ENCODE measurements around the gene FUBP3.

FUBP3 gene

DNA sequence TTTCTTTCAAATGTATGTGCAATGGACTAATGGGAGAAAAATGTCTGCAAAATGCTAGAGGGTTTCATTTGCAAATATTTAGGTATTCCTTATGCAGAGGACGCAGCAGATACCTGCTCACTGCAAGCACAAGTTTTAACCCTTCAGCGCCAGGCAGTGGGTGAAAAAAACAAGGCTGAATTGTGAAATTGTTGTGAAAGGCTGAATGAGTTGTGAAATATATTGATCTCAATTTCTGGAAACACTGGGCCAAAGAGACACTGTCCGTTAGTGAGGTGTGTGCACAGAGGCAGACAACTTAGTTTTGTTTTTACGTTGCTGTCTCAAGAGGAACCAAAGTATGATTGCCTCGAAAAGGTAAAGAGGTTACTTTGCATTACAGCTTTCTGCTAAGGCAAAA lies 18.8 kb downstream of the FUBP3 start:
- DNase-seq: no peak
- intact Hi-C loops (cut with DNase I): no loop called here

DNA sequence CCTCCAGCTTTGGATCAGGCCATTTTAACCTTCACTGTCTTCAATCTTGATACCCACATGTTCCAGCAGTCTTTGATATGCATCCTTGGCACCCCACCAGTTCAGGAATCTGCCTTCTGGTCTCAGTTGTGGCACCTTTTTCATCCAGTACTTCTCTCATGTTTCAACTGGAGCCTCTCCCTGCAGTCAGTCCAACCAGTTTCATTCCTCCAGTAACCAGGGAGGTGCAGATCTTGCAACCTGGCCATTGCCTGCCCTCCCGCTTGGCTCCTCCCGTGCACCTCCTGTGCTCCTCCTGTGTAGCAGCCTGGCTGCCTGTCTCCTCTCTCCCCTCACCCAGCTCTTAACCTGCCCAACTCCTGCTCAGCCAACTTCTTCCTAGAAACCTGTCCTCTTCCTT lies 20.2 kb downstream of the FUBP3 start:
- no peak for DNase-seq
- intact Hi-C loops (cut with DNase I): no loop called here

DNA sequence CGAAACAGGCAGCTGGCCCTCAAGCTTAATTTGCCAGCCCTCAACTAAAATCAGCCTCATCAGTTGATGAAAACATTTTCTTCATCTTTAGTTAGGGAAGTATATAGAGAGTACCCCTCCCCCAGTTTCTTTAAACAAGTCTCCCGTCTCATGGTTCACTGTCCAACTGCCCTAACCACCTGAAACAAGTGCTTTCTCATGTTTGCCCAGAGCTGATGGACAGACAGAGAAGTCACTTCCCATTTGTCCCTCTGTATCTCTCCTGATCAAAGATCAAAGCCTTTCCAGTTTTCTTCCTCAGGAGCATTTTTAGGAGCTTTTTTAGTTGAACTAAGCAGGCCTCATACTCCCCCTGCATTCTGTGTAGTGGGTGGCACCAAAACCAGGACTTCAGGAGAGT lies 21.7 kb downstream of the FUBP3 start:
- no peak for DNase-seq
- intact Hi-C loops (cut with DNase I): no loop called here

DNA sequence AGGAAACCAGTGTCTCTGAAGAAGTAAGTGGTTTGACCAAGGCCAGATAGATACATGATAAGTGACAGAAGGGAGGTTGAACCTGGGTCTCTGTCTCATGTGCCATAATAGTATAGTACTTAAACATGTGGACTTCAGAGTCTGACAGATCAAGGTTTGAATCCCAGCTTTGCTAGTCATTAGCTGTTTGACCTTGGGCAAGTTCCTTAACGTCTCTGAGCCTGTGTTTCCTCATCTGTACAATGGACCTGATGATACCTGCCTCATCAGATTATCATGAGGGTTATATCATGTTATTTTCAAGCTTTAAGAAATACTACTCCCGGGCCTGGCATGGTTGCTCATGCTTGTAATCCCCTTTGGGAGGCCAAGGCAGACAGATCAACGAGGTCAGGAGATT lies 24.9 kb downstream of the FUBP3 start:
- intact Hi-C loops (cut with DNase I): no loop called here
- DNase-seq: no peak

DNA sequence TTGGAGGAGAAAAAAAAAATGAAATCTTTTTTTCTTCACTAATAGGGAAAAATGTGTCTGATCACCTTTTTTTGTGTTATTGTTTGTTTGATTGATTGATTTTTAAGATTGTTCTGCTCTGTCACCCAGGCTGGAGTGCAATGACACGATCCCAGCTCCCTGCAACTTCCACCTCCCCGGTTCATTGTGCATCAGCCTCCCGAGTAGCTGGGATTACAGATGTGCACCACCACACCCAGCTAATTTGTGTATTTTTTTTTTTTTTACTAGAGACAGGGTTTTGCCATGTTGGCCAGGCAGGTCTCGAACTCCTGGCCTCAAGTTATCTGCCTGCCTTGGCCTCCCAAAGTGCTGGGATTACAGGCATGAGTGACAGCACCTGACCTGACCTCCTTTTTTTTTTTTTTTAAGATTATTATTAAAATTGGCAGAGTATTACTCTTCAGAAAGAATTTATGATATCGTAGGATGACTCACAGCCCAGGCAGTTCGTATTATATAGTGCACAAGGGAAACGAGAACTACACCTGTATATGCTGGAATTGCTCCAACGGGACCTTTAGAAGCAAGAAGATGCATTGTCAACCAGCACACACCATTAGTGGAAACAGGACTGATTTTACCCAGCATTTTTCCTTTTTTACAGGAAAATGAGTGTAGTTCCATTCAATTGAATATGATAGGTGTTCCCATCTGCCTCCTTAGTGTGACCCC lies 27.7 kb downstream of the FUBP3 start:
- no peak for DNase-seq
- intact Hi-C loops (cut with DNase I): no loop called here

DNA sequence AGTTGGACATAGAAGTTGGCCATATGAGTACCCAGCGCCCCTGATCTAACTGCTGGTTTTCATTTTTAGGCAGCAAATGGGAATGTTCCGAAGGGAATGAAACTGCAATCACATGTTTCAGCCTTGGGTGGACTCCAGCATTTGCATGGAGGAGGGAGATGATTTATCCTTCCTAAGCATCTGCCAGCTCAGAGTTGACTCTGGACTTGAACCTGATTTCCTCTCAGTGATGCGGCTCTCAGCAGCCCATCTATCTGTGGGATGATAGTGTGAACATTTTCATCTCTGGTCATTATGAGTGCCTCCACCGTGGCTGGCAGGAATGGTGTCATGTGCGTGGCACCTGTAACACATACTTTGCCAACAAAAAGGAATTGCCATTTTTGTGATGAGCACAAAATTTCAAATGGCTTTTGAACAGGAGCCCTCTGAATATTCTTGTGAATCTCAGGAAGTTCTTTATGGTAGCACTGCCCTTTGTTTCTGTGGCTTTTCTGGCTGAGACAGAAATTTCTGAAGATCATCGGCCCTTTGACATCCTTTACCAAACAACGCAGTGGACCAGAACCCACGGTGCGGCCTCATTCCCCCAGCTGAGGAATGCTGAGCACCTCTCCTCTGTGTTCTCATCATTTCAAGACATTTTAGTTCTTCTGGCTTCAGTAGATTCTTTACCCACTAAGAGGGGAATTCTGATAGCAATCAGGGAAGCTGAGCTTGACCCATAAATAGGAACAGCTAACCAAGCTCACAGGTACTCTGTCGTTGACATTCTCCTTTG lies 28.5 kb downstream of the FUBP3 start:
- intact Hi-C loops (cut with DNase I): no loop called here
- peak in 4 of 42 donors; percentile 7 to 38 (median 10) for DNase-seq

DNA sequence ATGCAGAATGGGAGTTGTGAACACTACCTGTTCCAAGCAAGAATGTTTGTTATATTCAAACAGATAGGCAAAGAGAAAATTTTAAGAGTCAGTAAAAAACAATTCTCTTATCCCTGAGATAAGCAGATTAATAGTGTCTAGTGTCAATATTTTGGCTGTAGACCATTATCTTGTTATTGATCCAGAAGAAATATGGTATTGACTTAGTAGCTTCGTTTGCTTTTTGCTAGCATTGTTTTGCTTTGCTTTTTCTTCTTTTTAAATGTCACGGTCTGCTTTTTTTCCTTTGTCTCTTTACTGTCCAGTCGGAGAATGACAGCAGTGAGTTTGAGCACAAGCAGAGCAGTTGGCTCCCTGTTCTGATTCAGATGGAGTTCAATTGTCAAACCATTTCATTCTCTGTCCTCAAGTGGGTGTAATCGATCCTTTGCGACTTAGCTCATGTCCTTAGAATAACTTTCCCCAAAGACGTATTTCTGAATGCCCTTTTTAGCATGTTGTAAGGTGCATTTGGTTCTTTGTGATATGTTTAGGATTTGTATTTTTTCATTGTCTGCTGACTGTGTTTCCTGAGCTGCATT lies 29.3 kb downstream of the FUBP3 start:
- intact Hi-C loops (cut with DNase I): no loop called here
- no peak for DNase-seq

DNA sequence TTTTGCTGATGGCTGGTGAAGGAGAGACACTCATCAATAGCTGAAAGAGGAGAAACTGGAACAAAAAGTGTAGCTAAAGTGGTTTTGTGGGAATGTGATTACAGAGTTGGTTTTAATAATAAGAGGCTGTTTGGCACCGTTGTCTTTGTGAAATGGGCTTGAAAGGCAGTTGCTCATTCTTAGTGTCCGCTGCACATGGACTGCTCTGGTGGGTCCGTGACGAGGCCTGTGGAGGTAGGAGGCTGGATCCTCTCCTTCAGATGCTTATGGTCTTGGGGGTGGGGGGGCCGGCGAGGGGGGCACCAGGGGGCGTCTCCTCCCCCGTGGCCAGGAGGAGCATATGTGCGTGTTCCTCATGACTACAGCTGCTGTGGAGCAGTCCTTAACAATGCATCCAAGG lies 29.8 kb downstream of the FUBP3 start:
- intact Hi-C loops (cut with DNase I): no loop called here

DNA sequence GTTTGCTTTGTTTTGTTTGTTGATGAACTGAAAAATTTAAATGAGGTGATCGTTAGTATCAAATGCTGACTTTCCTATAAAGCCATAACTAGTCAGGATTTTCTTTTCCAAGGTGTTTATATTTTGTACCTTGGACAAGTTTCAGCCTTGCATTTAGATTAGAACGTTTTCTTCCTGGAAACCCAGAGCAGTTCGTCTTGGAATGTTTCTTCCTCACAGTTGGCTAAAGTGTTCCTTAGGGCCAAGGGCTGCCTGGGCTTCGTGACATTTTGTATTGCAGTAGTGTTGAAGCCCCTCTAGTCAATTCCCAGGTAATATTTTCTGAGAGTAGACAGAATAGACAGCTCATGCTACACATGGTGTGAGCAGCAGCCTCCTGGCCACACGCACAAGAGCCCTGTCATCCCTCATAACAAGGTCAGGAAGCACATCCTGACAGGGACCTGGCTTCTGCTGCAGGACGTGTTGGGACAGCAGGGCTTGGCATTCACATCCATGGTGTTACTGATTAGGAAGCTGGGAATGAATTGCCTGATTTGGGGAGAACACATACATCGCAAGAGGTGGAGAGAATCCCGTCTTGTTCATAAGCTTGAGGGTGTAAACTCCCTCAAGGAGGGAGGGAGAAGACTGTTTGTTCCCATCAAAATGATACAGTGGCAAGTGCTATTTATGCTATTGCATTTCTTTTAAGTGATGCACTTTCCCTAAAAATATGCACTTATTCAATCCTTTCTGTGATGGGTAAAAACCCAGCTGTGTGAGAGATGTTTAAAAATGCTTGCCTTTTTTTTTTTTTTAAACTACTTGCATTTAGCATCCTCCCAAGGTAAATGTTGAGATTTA lies 31.7 kb downstream of the FUBP3 start:
- no peak for DNase-seq
- intact Hi-C loops (cut with DNase I): no loop called here

More for the DNA sequence above, 29.8 kb downstream of the FUBP3 start:
- DNase-seq: no peak

DNA sequence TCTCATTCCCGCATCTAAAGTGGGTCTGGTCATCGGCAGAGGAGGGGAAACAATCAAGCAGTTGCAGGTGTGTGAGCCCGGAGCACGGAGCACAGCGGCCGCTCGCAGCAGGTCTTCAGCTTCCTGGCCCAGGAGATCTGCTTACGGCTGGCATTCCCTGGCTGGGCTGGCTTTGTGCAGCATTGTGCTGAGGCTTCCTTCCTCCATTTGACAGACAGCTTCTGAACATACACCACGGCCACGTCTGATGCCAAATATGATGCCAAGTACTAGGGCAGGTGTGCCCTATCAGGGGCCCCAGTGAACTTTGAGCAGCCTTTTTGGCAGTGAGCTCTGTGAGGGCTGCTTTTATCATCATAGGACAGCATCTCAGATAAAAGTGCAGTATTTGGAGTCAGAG lies 37.1 kb downstream of the FUBP3 start:
- intact Hi-C loops (cut with DNase I): no loop called here
- DNase-seq: no peak

DNA sequence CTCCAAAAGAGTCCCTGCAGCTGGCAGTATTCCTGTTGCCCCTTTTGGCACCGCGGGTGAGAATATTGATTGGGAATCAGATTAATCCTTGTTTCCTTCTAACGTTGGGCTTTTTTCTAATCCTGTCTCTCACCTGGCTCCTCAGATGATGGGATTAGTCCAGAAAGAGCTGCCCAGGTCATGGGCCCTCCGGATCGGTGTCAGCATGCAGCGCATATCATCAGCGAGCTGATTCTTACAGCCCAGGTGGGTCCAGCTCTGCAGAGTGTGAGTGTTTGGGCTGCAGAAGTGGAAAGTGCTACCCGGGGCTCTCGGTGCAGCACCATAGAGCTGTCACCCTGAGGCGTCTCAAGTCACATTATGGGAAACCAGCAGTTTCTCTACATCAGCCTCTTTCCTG lies 44.1 kb downstream of the FUBP3 start:
- intact Hi-C loops (cut with DNase I): no loop called here
- DNase-seq: no peak

DNA sequence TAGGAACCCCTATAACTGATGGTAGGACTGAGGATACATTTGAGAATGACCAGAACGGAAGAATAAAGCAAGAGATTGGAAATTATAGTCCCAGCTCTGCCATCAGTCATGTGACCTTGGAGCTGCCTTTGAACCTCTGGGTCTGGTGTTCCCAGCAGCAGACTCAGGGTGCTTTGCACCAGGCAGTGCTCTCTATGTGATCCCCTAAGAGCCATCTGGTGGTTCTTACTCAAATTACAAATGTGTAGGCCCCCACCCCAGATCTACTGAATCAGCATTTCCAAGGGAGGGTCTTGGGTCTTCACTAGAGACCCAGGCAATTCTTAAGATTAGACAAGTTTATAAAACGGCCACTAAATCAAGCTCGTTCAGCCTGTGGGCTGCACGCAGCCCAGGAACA lies 44.8 kb downstream of the FUBP3 start:
- no peak for DNase-seq
- intact Hi-C loops (cut with DNase I): no loop called here

DNA sequence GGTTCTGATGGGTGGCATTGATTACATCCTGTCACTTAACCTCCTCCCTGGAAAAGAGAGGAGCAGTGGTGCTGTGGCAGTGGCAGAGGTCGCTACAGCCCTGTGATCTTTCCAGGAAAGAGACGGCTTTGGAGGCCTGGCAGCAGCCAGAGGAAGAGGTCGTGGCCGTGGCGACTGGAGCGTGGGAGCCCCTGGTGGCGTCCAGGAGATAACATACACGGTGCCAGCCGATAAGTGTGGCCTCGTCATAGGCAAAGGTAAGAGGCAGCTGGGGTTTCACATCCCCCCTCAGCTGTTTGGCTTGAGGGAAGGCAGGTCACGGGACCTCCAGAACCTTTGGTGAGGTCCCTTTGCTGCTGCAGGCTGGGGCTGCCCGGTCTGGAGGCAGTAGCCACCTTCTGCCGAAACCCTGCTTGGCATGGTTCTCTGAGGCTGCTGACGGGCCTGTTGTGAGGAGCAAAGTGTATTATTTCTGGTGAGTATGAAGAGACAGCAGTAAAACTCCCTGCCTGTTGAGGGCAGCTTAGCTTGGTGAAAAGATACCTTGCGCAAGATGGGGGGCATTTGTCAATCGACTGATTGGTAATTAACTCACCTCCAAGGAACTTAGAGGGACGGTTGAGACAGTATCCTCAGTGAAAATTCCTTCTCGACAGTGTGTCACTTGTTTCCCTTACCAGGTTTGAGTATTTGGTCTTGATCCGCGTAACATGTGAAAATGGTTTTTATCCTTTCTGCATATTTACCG lies 47.0 kb downstream of the FUBP3 start:
- DNase-seq: peak in 1 of 42 donors; percentile 14
- intact Hi-C loops (cut with DNase I): no loop called here

DNA sequence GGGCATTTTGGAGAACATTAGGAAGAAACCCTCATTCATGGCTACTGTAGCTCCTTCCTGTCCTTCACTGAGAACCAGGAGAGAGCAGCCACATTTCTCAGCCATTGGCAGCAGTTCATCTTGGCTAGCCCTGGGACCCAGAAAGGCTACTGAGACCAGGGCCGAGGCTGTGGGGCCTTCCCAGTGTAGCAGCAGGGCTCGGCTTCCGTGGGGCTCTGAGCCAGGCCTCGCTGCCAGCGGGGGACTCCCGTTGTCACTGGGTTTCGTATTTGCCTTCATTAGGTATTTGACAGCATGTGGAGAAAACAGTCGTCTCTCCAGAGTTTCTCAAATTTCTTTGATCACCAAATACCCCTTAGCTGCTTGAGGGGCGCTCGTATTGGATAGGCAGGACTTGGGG lies 47.7 kb downstream of the FUBP3 start:
- intact Hi-C loops (cut with DNase I): no loop called here
- peak in 22 of 42 donors; percentile 16 to 65 (median 33) for DNase-seq

DNA sequence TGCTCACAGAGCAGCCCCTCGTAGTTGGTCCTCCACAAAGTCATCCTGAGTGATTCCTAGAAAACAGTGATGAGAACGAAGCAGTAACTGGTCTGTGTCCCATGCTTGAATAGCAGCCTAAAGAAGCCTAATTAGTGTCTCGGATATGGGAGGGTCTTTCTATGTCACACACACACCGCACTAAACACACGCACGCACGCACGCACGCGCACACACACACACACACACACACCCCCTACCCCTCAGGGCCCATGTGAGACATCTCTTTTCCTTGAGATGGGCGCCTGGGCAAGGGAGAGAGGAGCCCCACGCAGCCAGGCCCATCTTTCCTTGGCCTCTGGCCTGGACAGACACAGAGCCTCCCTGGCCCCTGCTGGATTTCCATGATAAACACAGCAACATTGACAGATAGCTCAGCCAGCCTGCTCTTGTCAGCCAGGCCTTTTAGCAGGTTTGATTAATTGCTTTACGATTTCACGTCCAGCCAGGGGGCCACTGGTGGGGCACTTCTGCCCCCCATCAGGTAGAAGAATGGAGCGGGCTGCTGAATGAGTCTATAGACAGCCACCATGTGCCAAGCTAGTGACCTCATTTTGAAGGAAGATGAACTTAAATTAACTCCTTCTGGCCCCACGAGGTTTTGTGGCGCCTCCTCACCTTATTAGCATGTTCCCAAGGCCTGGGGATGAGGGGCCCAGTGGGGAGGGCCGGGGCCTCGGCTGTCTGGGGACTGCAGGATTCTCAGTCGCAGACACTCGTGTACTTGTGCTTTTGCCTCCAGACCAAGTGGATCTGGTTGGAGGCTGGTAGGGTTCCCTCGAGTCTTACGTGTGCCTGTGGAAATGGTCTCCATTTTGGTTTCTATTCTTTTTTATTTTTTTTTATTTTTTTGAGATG lies 48.8 kb downstream of the FUBP3 start:
- intact Hi-C loops (cut with DNase I): no loop called here

DNA sequence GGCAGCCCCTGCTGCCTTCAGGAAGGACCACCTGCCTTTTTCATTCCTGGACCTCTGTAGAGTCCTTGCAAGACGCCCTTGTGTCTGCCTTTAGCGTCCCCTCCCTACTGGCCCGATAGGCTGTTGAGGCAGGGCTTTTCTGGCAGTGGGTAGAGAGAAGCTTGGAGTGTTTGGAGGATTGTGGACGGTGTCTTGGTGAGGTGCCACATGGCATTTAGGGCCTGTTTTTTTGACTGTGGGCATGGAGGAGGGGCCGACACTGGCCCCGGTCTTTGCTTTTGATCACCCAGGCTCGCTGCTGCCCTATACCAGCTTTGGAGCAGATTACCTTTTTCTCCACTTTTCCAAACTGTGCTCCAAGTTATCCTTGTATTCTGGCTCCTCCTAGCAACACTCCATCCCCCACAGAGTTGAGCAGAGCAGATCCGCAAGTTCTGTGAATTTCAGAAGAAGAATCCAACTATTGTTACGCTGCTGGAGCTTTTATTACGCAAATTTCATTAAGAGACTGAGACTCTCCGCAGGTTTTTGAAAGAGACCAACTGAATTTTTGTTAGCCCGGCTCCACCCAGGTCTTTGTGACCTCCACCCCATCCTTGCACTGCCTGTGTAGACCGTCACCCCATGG lies 50.2 kb downstream of the FUBP3 start:
- intact Hi-C loops (cut with DNase I): no loop called here

More for the DNA sequence above, 48.8 kb downstream of the FUBP3 start:
- peak in 1 of 42 donors; percentile 9 for DNase-seq

DNA sequence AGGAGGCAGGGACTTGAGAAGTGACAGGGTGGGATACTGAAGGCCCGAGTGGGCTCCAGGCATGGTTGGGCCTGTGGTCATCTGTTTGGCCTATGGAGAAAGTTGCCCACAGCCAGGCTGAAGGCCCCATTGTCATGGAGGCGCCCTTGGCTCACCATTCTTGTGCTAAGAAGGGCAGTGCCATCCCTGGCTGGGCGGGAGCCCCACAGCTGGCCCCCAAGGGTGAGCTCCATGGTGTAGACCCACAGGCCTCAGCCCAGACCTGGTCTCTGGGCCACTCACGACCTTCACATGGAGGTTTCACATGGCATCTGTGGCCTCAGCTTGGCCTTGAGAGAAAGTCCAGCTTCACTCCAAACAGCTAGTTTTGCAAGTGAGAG lies 50.7 kb downstream of the FUBP3 start:
- intact Hi-C loops (cut with DNase I): no loop called here

More for the DNA sequence above, 50.2 kb downstream of the FUBP3 start:
- DNase-seq: peak in 19 of 42 donors; percentile 3 to 50 (median 22)

More for the DNA sequence above, 50.7 kb downstream of the FUBP3 start:
- peak in 1 of 42 donors; percentile 21 for DNase-seq

Measured in head of caudate nucleus (tissue), 42 donors.